ENCODE measurements around the gene ALDH1A2.
"Not testable (repeated sequence)": the region's sequence is repeated elsewhere in the genome, so short reads cannot be mapped to it uniquely, and the experiment has no call there.

The ALDH1A2 gene

DNA sequence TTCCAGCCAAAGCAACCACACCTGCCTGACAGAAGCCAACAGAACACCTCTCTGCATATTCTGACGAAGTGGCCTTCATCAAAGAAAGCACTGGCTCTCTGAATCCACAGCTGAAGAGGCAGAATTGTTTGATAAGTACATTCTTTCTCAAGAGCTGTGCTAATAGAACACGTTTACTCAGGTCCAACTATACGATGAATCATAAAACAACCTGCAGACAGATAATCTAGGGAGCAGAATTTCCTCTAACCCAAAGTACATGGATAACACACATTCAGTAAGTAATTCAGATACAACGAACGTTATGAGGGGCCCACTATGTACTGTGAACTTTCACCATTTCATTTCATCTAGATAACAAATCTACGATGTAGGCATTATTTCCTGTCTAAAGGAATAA is 25.4 kb downstream of the ALDH1A2 start:
- no peak for DNase-seq

GRCh38 chr15:58039079-58040035 is 26.2 kb downstream of the ALDH1A2 start:
- DNase-seq = no peak

DNA sequence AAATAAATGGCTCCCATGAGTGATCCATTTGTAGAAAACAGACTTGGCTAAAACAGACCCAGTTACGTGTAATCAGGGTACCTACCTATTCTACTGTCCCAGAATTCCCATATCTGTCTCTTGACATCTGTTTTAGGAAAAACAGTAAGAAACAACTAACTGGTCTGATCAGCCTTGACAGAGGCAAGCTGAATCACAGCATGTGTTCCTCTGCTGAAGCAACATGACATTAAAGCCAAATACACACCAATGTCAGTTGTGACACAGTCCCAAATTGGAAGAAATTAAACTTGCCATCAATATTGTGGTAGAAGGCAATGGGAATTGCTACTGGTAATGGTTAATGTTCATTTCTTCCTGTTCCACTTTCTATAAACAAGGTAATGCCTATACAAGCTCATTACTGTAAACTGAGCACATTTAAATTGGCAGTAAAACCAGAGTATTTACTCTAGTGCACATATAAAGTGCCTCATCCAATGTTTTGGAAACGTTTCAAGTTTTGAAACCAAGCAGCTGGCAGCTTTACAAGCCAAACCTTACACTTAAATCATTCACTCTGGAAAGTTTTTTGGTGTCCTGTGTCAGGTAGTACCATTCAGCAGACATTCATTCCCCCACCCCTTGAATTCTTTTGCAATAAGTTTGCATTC is 27.0 kb downstream of the ALDH1A2 start:
- no peak for DNase-seq

DNA sequence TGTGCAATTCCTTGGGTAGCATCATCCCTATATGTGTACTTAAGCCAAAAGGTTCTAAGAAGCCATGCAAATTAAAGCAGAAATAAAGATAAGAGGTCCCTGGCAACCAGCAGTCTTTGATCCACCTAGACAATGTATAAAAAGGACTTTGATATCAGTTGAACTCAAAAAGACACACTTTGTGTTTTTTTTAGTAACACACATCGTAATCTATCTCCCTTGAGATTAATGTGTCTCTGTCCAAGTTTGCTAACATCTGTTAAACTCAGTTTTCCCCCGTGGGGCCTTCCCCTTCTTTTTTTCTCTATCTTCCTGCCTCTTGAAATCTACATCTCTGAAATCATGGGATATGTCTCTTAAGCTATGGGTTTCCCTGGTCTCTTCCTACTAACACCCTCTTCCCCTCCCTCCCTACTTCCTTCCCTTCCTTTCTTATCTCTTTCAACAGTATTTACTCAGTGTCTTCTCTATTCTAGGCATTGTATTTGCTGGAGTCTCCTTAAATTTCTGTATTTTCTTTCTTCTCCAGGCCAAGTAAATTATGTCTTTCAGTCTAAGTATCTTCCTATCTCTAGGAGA is 27.7 kb downstream of the ALDH1A2 start:
- DNase-seq = no peak

DNA sequence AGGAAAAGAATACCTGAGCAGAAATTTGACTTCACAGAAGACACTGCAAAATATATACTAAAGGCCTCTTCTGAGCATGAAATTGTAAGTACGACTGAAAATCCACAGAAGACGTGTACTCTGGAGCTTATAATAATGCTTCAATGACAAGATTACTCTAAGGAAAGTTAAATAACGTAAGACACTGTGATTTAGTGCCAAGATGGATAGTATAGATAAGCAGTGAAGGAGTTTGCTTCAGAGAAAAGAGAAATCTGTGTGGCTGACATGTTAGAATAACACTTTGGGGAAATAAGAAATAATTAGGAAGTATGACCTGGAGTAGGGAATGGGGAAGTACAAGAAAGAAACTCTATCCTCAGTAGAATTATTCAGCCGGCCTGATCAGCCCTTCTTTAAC is 28.9 kb downstream of the ALDH1A2 start:
- no peak for DNase-seq

DNA sequence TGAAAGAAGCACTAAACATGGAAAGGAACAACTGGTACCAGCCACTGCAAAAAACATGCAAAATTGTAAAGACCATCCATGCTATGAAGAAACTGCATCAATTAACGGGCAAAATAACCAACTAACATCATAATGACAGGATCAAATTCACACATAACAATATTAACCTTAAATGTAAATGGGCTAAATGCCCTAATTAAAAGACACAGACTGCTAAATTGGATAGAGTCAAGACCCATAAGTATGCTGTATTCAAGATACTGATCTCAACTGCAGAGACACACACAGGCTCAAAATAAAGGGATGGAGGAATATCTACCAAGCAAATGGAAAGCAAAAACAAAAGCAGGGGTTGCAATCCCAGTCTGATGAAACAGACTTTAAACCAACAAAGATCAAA is 37.1 kb downstream of the ALDH1A2 start:
- DNase-seq = not testable (repeated sequence)

DNA sequence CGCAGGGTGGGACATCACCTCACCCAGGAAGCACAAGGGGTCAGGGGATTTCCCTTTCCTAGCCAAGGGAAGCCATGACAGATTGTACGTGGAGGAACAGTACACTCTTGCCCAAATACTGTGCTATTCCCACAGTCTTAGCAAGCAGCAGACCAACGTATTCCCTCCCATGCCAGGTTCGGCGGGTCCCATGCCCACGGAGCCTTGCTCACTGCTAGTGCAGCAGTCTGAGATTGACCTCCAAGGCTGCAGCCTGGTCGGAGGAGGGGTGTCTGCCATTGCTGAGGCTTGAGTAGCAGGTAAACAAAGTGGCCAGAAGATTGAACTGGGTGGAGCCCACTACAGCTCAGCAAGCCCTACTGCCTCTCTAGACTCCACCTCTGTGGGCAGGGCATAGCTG is 39.0 kb downstream of the ALDH1A2 start:
- DNase-seq = no peak

GRCh38 chr15:58026051-58026450 is 39.5 kb downstream of the ALDH1A2 start:
- no peak for DNase-seq

DNA sequence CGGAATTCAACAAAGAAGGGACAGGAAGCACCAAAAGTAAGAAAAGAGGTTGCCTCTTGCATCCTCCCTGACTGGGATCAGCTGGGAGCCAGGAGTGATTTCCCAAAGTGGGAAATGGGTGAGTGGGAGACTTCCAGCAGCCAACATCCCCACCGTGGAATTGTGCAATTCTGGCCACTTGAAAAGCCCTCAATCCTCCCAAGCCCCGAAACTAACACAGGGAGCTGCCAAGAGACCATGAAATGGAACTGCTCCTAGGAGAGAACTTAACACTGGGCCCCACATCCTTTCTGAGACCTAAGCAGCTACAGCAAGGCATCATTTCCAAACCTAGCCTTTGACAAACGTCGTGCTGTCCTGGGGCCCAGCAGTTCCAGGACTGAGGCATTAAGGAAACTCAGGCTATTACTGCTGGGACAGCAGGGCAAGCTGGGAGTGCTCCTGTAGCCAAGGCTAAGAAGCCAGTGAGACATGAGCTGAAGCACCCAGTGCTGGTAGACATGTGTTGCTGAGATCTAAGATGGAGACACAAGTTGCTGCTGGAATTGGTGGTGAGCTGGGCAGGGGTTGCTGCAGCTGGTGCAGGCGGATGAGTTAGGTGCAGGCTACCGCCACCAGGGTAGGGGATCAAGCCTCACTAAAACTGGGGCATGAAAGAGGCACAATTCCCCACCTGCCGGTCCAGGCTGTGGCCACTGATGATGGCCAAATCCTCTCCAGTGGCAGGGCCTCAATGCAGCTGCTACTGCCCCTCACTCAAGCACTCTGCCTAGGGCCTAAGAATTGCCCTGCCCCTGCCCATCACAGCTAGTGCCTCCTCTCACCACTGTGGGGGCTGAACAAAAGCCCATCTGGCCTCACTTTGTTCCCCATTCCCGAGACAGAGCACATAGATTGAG is 43.9 kb downstream of the ALDH1A2 start:
- no peak for DNase-seq

DNA sequence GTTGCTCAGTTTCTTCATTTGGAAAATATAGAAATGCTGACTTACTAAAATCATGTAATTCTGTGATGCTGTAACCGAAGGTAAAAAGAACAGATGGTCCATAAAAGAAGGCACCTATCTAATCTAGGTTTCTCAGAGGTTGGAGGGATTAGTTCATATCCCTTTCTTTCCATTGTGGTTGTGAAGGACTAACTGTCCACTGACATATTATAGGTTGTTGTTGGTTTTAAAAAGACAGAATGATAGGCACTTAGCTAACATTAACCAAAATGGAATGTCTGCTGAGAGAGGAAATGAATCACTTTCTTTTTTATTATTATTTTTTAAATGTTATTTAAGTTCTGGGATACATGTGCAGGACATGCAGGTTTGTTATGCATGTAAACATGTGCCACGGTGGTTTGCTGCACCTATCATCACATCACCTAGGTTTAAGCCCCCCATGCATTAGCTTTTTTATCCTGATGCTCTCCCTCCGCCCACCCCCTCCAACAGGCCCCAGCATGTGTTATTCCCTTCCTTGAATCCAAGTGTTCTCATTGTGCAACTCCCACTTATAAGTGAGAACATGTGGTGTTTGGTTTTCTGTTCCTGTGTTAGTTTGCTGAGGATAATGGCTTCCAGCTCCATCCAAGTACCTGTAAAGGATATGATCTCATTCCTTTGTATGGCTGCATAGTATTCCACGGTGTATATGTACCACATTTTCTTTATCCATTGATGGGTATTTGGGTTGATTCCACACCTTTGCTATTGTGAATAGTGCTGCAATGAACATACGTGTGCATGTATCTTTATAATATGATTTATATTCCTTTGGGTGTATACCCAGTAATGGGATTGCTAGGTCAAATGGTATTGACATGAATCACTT is 45.8 kb downstream of the ALDH1A2 start:
- no peak for DNase-seq

GRCh38 chr15:58017869-58018268 is 47.6 kb downstream of the ALDH1A2 start:
- DNase-seq = no peak

GRCh38 chr15:58016581-58017175 is 48.8 kb downstream of the ALDH1A2 start:
- no peak for DNase-seq

- DNase-seq = no peak
Observed at GRCh38 chr15:58015565-58015964, 49.9 kb downstream of the ALDH1A2 start.

- no peak for DNase-seq
Observed at GRCh38 chr15:58014470-58014869, 51.0 kb downstream of the ALDH1A2 start.

DNA sequence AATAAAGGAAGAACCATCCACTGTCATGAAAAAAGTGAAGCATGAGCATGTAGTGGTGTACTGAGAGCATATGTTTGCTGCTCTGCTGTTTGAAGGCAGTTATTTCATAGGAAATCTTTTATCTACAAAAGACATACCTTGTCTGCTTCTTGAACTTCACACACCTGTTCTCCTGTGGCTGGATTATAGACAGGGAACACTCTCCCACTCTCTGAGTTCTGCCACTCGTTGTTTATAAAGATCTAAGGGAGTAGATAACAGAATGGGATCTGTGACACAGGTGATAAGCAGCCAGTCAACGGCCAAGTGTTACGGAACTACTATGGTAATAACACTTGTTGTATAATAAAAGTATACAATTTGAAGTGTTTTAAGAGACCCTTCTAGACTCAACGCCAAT is 51.5 kb downstream of the ALDH1A2 start:
- no peak for DNase-seq

DNA sequence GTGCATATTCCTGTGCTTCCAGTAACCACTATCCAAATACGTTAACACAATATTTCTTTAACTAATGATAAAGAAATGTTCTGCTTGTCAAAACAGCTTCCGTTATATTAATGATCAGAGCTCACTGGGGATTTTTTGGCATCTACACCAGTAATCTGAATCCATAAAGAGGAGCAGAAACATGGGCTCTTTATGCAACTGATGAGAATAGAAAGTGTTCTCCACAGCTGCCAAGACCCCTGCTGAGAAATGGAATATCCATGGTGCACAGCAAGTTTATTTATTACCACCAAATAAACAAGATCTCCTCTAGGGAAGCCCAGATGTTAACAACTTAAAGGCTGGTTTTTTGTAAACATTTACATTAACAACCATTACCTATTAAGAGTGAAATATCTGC is 54.5 kb downstream of the ALDH1A2 start:
- no peak for DNase-seq

- DNase-seq = no peak
Observed at GRCh38 chr15:58003810-58004209, 61.7 kb downstream of the ALDH1A2 start.

- DNase-seq = no peak
Observed at GRCh38 chr15:58002338-58003126, 63.0 kb downstream of the ALDH1A2 start.

DNA sequence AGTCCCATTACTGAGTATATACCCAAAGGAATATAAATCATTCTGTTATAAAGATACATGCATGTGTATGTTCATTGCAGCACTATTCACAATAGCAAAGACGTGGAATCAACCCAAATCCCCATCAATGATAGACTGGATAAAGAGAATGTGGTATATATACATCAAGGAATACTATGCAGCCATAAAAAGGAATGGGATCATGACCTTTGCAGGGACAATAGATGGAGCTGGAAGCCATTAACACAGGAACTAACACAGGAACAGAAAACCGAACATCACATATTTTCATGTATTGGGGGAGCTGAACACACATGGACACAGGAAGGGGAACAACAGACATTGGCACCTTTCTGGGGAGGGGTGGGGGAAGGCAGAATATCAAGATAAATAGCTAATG is 65.8 kb downstream of the ALDH1A2 start:
- not testable (repeated sequence) for DNase-seq

DNA sequence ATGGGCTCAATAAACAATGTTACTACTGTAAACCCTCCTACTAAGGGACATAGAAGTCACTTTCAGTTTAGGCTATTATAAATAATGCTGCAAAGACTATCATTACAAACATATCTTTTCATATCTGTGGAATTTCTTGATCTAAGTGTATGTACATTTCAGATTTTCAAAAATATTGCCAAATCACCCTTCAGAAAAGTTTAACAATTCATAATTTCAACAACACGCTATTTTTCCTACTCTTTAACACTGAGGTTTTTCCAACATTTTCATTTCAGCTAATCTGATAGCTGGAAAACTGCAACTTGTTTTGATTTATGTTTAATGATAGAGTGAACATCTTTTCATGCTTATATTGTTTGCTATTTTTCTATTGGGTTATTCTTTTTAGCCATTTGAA is 69.0 kb downstream of the ALDH1A2 start:
- no peak for DNase-seq

Measured in RPMI8226 (cell line).